HS-27A (cell line): ENCODE measurements around the gene IVD.

Experiments
- DNase-seq: peaks from one replicate; pipeline ENCODE4 v3.0.0-alpha.2; 2012; ENCODE audit warnings: low read depth, missing footprints

IVD gene

DNA sequence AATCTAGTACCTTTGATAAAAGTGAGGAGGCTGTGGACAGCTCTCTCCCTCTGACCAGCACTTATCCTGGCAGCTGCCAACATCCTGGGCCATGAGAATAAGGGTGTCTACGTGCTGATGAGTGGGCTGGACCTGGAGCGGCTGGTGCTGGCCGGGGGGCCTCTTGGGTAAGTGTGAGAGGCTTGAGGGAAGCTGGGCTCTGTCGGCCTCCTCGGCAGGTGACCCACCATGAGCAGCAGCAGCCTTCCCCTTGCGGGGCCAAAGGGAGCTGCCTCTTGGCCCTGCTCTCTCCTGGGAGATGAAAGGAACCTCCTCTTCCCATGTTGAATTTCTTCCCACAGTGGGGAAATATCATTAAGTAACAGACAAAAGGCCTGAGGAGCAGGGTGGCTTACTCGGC is 9.2 kb downstream of the IVD start:
- no peak for DNase-seq

GRCh38 chr15:40415226-40415625 is 9.6 kb downstream of the IVD start:
- DNase-seq: no peak

GRCh38 chr15:40416056-40416455 is 10.5 kb downstream of the IVD start:
- DNase-seq: no peak

DNA sequence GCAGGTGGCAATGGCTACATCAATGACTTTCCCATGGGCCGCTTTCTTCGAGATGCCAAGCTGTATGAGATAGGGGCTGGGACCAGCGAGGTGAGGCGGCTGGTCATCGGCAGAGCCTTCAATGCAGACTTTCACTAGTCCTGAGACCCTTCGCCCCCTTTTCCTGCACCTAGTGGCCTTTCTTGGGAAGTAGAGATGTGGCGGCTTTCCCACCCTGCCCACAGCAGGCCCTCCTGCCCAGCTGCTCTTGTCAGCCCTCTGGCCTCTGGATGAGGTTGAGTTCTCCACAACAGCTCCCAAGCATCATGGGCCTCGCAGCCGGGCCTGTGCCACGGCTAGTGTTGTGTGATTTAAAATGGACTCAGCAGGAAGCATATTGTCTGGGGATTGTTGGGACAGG is 12.5 kb downstream of the IVD start:
- DNase-seq: no peak

GRCh38 chr15:40420071-40420713 is 14.6 kb downstream of the IVD start:
- no peak for DNase-seq

- no peak for DNase-seq
Measured at GRCh38 chr15:40420793-40421192, 15.2 kb downstream of the IVD start.

- DNase-seq: no peak
Measured at GRCh38 chr15:40421246-40422157, 15.9 kb downstream of the IVD start.

GRCh38 chr15:40424483-40425115 is 19.0 kb downstream of the IVD start:
- no peak for DNase-seq

DNA sequence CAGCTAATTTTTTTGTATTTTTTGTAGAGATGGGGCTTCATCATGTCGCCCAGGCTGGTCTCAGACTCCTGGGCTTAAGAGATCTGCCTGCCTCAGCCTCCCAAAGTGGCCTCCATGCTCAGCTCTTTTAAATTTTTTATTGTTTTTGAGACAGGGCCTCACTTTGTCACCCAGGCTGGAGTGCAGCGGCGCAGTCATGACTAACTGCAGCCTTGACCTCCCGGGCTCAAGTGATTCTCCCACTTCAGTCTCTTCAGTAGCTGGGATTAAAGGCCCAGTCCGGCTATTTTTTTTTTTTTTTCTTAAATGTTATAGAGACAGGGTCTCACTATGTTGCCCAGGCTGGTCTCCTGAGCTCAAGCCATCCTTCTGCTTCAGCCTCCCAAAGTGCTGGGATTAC is 20.1 kb downstream of the IVD start:
- no peak for DNase-seq

DNA sequence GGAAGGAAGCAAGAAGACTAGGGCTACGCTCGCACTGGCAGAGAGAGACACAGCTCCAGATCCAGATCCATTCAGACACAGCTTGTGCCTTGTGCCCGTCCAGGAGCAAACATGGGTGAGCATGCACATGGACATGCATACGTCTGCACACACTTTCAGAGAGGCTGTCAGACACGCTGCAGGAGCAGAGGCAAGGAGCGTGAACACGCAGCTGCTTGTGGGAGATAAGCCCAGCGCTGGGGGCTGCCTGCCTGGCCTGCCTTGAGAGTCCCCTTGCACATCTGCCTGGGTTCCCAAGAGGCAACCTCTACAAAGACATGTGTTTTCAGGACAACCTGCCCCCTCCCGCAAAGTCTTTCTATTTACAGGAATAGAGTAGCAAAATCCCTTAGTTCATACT is 21.6 kb downstream of the IVD start:
- DNase-seq: no peak

DNA sequence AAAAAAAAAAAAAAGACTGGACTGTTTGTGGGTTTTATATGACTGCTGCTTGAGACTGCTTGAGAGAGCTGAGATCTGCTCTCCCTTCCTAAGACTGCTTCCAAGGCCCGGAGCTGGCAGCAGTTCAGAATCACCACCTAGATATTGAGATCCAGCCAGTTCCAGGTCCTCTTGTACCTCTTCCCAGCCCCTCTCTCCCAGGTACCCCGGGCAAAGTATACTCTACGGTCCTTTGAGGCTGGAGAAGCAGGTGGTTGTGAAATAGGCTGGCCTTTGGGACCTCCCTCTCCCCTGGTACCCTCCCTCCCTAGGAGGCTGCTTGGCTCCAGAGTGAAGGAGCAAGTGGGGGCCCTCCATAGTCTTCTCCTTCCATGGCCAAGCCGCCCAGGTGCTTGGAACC is 22.6 kb downstream of the IVD start:
- DNase-seq: no peak

GRCh38 chr15:40429068-40429710 is 23.6 kb downstream of the IVD start:
- no peak for DNase-seq

- no peak for DNase-seq
Measured at GRCh38 chr15:40430271-40430805, 24.7 kb downstream of the IVD start.

GRCh38 chr15:40435023-40435709 is 29.6 kb downstream of the IVD start:
- no peak for DNase-seq

- no peak for DNase-seq
Measured at GRCh38 chr15:40435710-40436089, 30.1 kb downstream of the IVD start.

GRCh38 chr15:40436116-40436891 is 30.7 kb downstream of the IVD start:
- DNase-seq: no peak

- no peak for DNase-seq
Measured at GRCh38 chr15:40436892-40437751, 31.5 kb downstream of the IVD start.

DNA sequence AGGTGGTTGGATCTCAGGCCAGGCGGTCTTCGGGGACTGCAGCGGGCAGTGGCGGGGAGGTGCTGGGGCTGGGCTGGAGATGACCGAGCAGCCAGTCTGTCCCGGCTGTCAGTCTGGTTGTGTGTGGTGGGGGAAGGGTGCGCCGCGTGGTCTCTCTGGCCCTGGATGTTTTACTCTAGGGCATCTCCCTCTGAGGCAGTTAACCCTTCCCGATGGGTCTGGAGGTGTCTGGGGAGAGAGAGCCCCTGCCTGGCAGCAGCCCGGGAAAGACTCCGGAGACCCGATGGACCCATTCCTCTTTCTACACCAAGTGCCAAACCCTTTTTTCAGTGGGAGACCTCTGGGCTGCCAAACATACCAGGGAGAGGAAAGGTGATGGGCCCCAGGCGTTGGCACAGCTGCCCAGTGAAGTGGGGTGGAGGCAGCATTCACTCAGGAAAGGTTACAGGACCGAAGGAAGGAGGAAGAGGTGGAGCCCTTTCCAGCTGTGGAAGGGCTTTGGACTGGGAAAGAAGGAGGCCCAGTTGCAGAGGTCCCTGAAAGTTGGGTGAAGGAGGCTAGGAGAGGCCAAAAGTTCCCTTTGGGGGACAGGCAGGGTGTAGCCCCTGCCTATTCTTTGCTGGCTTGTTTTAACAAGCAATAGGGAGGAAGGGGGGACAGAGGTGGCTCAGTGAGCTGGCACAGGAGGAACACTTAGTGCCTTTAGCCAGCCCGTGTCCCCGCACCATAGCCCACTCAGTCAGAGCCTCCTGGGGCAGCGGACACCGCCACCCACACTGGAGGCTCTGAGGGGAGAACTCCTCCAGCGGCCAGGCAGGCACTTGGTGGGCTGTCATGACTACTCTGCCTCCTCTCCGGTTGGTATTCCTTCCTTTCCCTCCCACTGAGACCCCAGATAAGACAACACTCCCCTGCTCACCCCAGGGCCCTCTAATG is 32.4 kb downstream of the IVD start:
- DNase-seq: no peak

DNA sequence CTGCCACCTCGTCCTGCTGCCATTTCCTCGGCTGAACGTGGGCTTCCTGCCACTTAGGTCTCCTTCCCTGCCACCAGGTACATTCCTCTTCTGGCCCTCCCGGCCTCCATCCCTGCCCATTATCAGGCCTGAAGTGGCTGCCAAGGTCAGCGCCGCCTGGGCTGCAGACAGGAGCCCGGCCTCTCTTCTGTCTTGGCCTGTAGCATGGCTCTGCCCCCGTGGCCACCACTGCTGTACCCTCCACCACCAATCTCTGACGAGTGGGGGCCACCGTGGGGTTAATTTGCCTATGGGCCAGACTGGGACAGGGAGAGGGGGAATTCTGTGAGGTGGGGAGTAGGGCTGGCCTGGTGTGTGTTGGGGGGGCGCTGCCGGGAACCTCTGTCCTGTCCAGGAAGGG is 33.1 kb downstream of the IVD start:
- DNase-seq: no peak
